NCI-H2196 (cell line): ENCODE data around the gene HMGN4.
"Not testable (repeated sequence)": the region's sequence is repeated elsewhere in the genome, so short reads cannot be mapped to it uniquely, and the experiment has no call there.

ENCODE experiments used
- DNase-seq: peaks from one replicate; lab custom pipeline; 2025; ENCODE audit not compliant: unreplicated experiment; lab: John Stamatoyannopoulos, UW

The HMGN4 gene

GRCh38 chr6:26522486-26523228 lies 15.5 kb upstream of the HMGN4 start:
- not testable (repeated sequence) for DNase-seq

GRCh38 chr6:26524314-26524713 lies 13.9 kb upstream of the HMGN4 start:
- DNase-seq, result not testable (repeated sequence)

GRCh38 chr6:26524722-26525370 lies 13.3 kb upstream of the HMGN4 start:
- DNase-seq, result no peak

- no peak for DNase-seq
Observed at GRCh38 chr6:26525838-26526237, 12.3 kb upstream of the HMGN4 start.

GRCh38 chr6:26526928-26527327 lies 11.2 kb upstream of the HMGN4 start:
- DNase-seq, result no peak

- DNase-seq, result no peak
Observed at GRCh38 chr6:26530203-26530602, 8.0 kb upstream of the HMGN4 start.

- DNase-seq, result no peak
Observed at GRCh38 chr6:26531897-26532296, 6.3 kb upstream of the HMGN4 start.

- DNase-seq, result peak; percentile 87
Observed at GRCh38 chr6:26532699-26533531, 5.3 kb upstream of the HMGN4 start.

GRCh38 chr6:26533532-26533931 lies 4.6 kb upstream of the HMGN4 start:
- no peak for DNase-seq

- DNase-seq, result peak; percentile 13
Observed at GRCh38 chr6:26534681-26535465, 3.3 kb upstream of the HMGN4 start.

GRCh38 chr6:26536571-26537159 lies 1.5 kb upstream of the HMGN4 start:
- DNase-seq, result no peak

GRCh38 chr6:26537160-26537845 lies 863 bp upstream of the HMGN4 start:
- DNase-seq, result peak; percentile 89

- no peak for DNase-seq
Observed at GRCh38 chr6:26538572-26538902, 371 bp downstream of the HMGN4 start.

- no peak for DNase-seq
Observed at GRCh38 chr6:26539071-26539615, 977 bp downstream of the HMGN4 start.

- no peak for DNase-seq
Observed at GRCh38 chr6:26541579-26541978, 3.4 kb downstream of the HMGN4 start.

GRCh38 chr6:26543953-26544352 lies 5.8 kb downstream of the HMGN4 start:
- DNase-seq, result peak; percentile 7

GRCh38 chr6:26544473-26544872 lies 6.3 kb downstream of the HMGN4 start:
- no peak for DNase-seq

- DNase-seq, result no peak
Observed at GRCh38 chr6:26545627-26546026, 7.5 kb downstream of the HMGN4 start.

GRCh38 chr6:26547363-26547762 lies 9.2 kb downstream of the HMGN4 start:
- not testable (repeated sequence) for DNase-seq
